ENCODE results near the gene CYP3A5.
"Not testable (repeated sequence)": the region's sequence is repeated elsewhere in the genome, so short reads cannot be mapped to it uniquely, and the experiment has no call there.

The CYP3A5 gene

DNA sequence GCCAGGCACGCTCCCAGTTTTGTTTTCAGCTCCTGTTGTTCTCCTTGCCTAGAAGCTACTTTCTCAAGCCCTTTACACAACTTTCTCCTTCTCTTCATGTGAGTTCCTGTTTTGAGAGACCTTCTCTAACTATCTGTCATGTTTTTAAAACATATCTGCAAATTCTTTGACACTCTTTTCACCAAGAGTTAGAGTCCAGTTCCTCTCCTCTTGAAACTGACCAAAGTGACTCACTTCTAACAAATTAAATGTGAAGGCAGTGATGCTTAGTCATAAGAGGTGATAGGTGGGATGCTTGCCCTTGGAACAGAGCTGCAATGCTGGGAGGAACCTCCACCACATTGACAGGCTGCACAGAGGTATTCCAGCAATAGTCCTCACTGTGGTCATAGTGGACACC, 37.8 kb downstream of the CYP3A5 start:
- DNase-seq (ENCODE audit: low spot score), result no peak

DNA sequence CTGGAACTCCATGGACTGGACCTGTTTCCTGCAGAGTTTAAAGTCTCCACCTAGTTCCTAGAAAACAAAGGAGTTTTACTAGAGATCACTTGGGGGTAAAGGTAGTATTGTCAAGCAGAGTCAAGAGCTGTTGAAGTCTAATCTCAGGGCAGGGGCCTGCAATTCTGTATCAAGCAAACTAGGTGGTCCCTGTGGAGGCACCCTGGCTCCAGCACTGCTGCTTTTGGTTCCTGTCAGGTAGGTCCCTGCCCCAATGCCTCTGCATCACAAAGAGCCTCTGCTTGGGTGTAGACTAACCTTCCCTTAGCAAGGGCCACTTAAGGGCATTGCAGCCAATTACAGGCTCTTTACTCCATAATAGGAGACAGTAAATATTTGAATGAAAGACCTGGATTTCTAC, 40.5 kb downstream of the CYP3A5 start:
- no peak for DNase-seq (ENCODE audit: low spot score)

DNA sequence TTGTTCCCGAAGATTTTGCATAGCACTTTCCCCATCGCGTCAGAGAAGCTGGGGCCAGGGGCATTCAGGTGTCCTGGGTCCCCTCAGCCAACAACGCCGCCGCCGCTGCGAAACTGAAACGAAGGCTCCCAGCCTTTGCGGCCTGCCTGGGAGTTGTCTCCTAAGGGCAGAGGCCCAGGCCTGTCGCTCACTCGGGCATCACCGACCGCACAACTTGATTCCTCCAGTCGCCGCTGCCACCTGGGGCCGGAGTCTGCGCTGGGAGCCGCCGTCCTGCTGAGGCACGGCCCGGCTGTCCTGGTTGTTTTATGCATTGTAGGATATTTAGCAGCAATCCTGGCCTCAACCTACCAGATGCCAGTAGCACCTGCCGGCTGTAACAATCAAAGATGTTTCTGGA, 41.1 kb downstream of the CYP3A5 start:
- DNase-seq (ENCODE audit: low spot score), result no peak

DNA sequence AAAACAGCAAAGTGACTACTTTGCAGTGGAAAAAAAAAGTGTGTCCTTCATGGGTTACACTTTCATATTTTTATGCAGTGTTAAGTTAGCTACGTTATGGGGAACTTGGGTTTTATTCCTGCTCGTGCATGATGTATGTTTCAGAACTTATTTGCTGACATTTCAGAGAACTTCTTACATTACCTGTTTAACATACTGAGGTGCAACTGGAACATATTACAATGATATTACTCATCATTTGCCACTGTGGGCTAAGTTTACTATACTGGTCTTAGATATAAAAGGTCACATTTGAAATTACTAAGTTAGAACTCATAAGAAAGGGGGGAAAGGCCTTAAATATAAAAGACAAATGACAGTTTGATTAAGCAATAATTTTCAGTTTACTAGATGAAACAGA, 42.4 kb downstream of the CYP3A5 start:
- not testable (repeated sequence) for DNase-seq (ENCODE audit: low spot score)

DNA sequence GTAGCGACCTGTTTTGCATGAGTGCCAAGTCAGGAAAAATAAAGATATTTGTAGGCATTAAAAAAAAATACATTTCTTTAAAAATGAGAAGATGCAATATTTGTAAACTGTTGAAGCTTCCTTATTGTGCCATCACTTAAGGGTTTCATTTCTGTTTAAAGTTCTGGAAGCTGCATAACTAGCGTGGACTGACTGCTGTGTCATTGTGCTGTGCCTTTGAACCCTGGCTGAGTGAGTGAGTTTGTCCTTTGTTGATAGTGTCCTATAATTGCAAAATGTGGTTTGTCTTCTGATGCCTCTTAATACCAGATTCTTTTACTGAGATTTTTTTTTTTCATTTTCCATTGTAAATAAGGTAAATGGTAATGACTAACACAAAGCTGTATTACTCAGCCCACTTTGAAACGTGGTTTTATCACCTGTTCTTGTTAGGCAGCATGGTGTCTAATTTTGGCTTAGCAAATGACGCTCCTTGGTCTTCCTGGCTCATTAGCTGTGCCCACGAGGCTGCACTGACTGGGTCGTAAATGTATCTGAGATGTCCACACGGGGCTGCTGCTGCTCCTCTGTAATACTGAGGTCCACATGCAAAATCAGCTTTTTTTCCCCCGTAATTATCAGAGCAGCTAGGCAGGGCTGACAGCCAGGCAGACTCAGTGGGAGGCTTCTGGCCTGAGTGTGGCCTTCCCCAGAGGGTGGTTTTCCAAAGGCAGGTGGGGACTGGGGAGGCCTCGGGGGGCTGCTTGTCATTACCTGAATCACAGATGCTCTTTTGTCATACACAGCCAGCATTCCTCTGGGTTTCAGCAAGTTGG, 48.3 kb downstream of the CYP3A5 start:
- DNase-seq (ENCODE audit: low spot score), result peak; percentile 39

DNA sequence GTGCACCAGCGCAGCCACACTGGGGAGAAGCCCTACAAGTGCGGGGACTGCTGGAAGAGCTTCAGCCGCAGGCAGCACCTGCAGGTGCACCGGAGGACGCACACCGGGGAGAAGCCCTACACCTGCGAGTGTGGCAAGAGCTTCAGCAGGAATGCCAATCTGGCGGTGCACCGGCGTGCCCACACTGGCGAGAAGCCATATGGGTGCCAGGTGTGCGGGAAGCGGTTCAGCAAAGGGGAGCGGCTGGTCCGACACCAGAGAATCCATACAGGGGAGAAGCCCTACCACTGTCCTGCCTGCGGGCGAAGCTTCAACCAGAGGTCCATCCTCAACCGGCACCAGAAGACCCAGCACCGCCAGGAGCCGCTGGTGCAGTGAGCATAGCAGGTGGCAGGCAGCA, 50.2 kb downstream of the CYP3A5 start:
- DNase-seq (ENCODE audit: low spot score), result no peak

DNA sequence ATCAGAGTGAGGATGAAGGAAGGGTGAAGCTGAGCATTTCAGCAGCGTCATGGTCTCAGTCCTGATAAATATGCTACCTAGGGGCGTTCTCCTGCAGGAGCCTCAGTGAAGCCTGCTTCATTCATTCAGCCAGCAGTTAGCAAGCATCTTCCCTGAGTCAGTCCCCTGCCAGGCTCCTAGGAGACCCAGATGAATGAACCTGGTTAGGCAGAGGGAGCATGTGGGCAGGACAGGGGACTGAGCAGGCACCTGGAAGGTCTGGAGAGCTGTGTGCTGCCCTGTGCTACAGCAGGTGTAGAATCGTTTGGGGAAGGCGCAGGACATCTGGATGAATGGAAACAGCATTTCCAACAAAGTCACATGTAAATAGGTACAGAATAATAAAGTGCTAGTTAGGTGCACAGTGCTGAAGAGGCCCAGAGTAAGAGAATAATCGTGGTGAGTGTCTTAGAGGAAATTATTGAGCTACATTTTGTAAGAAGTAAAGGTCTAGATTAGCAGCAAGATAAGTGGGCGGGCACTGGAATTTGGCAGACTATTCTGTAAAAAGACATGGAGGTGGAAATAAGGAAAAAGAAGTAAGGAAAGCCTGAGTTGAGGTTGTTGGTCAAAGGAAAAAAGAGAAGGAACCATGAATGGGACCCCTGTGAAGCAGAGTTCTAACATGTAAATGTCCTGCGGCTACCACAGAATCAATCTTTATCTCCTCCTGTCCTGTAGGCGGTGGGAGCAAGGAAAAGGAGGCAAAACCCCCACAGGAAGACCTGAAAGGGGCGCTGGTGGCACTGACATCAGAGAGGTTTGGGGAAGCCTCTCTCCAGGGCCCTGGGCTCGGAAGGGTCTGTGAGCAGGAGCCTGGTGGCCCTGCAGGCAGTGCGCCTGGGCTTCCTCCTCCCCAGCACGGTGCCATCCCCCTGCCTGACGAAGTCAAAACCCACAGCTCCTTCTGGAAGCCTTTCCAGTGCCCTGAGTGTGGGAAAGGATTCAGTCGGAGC, 51.0 kb downstream of the CYP3A5 start:
- DNase-seq (ENCODE audit: low spot score), result no peak

DNA sequence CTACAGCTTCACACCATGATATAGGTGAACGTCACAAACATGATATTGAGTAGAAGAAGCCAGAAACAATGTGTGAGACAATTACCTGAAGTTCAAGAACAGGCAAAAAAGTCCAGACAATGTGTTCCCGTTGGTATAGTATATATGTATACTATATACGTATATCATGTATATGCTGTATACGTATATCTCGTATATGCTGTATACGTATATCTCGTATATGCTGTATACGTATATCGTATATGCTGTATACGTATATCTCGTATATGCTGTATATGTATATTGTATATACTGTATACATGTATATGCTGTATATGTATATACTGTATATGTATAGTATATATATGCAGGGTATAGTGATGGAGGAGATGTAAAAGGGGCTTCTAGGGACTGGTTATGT, 52.3 kb downstream of the CYP3A5 start:
- DNase-seq (ENCODE audit: low spot score), result no peak

DNA sequence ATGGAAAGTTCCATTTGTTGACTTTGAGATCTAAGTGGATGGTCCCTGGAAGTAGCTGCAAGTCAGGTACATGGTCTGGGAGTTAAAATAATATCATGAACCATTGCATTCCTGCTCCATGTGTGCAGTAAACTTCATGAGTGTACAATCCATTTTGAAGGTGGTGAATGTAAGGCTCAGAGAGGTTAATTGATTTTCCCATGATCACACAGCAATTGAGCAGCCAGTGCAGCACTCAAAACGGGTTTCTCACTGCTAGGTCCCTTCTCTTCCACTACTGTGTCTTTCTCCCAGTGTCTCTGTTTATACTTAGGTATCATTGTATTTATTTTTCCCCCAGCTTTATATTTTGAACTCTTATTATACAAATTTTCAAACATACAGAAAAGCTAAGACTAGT, 53.1 kb downstream of the CYP3A5 start:
- DNase-seq (ENCODE audit: low spot score), result no peak

DNA sequence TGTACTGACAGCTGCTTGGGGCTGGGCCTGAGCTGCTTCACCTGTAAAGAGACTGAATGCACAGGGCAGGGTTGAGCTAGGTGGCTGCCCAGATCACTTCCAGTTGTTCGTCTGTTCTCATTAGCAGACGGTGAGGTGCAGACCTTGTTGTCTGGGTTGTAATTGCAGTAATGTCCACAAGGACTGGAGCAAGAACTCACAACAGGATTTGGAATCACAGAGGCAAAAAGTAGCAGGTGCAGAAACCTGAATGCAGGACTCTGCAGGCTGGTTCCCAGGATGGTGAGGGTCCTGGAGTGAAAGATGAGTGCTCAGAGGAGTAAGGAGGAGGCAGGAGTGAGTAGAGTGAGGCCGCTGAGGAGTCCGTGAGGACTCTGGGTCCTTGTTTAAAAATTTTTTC, 53.8 kb downstream of the CYP3A5 start:
- DNase-seq (ENCODE audit: low spot score), result no peak

DNA sequence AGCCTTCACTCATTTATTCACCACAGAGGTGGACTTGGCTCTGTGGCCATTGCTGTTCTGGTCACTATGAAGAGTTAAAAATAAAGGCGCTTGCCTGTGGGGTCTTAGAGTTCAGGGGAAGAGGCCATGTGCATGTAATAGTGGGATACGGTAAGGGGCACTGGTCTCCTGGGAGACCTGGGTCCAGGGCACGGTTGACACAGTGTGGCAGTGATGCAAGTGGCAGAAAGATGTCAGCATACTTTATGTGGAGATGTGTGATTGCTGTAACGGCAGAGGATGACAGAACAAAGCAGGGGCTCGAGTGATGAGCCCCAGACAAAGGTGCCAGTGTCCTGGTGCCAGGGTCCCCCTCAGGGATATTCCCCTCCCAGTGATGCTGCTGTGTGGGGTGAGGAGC, 54.5 kb downstream of the CYP3A5 start:
- DNase-seq (ENCODE audit: low spot score), result no peak

DNA sequence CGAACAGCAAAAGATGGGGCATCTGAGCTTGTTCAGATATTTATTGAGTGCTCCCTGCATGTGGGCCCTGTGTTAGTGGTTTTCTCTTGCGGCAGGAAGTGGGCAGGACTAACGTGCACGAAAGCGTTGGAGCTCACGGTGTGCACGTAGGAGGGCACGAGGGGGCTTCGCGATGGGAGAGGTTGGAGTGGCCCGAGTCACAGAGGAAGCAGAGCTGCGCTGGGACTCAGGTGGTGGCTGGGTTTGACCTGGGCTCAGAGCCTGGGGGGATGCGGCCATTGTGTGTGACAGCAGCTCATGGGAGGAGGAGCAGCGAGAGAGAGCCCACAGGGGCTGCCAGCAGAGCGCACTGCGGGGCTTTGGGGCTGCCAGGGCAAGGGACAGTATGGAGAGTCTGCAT, 55.3 kb downstream of the CYP3A5 start:
- DNase-seq (ENCODE audit: low spot score), result no peak

DNA sequence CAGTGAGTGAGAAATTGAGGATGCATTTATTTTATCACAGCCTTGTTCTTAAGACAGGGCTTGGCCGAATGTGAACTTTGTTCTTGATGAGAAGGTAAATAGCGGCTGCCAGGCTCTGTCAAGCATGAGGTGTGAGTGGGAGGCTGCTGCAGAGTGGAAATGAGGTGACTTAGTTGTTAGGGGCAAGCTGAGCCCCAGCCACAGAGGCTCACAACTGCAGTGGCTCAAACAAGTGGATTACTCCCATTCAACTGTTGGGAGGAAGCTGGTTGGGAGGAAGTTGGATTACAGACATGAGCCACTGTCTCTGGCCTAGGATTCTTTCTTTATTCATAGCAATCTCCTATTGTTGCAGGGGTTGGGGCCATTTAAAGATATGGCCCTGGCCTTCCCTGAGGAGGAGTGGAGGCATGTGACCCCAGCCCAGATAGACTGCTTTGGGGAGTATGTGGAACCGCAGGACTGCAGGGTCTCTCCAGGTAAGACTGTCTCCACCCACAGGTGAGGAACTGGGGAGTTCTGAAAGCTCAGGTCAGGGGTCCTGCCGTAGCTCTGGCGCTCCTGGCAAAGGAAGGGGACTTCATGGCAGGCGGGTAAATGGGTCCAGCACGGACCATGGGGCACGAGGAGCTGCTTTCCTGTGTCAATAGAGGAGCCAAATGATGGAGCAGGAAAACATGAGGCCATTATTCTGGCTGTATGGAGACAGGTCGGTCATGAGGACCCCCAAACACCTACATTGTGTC, 55.9 kb downstream of the CYP3A5 start:
- no peak for DNase-seq (ENCODE audit: low spot score)

DNA sequence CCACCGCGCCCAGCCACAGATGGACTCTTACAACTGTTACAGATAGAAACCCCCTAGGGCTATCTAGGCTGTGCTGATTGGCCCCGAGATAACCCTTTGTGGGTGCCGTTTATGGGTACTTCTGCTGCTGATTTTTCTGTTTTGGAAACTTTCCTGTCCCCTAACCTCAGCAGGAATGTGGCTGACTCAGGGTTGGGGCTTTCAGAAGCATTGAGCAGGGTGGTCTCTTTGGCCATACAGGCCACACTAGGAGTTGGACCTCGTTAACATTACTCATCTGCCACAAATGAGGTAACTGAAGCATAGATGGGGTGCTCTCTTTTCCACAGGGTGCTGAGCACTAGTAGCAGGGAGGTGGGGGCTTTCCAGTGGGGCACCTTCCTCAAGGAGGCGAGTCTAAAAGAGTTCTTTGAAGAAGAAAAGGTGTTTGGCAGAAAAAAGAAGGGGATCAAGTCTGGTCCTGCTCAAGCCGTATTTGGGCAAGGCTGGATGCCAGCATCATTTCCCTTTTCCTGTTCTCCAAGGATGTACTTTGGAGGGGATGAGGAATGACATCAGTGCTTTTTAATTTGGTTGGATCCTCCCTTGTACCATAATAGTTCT, 56.6 kb downstream of the CYP3A5 start:
- DNase-seq (ENCODE audit: low spot score), result no peak

DNA sequence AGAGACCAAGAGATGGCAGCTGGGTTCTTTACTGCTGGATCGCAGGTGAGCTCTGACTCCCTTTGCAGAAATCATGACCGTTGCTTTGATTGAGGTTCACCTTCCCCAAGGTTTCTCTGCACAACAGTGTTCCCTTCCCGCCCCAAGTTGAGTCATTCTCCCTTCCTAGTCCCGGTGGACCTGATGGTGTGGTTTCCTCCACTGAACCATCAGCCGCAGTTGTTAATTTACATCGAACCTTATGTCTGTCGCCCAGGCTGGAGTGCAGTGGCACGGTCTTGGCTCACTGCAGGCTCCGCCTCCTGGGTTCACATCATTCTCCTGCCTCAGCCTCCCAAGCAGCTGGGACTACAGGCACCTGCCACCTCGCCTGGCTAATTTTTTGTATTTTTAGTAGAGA, 57.2 kb downstream of the CYP3A5 start:
- no peak for DNase-seq (ENCODE audit: low spot score)

DNA sequence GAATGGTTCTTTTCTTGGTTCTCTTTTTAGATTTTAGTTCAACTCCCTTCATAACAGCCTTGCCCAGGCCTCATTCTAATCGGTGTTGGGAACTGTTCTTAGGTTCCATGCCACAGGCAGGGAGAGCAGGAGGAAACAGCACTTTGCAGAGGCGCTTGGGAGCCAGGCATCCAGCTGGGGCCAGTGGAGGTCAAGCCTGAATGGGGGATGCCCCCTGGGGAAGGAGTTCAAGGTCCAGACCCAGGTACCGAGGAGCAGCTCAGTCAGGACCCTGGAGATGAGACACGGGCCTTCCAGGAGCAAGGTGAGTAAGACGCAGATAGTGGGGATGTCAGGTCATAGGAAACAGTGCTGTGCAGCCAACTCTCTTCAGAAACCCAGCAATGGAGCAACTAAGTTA, 58.5 kb downstream of the CYP3A5 start:
- no peak for DNase-seq (ENCODE audit: low spot score)

DNA sequence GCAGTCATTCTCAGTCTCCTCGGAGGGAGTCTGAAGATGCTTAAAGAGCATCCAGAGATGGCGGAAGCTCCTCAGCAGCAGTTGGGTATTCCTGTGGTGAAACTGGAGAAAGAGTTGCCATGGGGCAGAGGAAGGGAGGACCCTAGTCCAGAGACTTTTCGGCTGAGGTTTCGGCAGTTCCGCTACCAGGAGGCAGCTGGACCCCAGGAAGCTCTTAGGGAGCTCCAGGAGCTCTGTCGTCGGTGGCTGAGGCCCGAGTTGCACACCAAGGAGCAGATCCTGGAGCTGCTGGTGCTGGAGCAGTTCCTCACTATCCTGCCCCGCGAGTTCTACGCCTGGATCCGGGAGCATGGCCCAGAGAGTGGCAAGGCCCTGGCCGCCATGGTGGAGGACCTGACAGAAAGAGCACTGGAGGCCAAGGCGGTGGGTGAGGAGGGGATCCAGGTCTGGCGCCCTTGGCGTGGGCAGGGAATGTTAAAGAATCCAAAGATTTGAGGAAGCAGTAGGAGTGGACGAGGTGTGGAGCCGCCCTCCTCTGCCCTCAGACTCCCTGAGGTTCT, 60.1 kb downstream of the CYP3A5 start:
- no peak for DNase-seq (ENCODE audit: low spot score)

DNA sequence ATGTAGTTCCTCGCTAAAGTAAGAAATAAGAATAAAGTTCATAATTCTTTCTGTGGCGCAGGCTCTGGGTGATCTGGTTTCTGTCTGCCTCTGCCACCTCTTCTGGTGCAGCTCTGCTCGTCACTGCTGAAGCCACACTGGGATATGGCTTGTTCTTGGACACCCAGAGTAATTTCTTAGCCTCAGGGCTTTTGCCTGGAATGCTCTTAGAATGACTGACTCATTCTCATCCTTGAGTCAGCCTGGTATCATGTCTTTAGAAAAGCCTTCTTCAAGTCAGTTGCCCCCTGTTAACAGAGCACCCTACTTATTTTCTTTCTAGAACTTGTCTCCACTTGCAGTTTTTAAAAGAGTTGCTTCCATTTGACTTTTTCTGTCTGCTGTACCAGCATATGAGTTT, 61.1 kb downstream of the CYP3A5 start:
- DNase-seq (ENCODE audit: low spot score), result no peak

DNA sequence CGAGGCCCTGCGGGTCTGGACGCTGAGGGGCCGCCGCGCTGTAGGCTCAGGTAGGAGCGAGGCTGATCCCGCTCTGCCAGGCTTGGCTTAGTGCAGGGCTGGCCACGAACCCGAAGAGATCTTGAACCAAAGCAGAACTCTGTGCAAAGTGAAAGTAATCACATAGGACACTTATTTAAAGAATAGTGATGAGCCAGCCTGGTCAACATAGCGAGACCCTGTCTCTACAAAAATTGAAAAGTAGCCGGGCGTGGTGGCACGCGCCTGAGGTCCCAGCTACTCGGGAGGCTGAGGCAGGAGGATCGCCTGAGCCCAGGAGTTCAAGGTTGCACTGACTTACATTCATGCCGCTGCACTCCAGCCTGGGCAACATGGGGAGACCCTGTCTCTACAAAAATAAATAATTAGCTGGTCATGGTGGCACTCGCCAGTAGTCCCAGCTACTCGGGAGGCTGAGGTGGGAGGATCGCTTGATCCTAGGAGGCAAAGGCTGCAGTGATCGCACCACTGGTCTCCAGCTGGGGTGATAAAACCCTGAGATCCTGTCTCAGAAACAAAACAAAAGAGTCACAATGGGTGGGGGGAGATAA, 62.5 kb downstream of the CYP3A5 start:
- no peak for DNase-seq (ENCODE audit: low spot score)

DNA sequence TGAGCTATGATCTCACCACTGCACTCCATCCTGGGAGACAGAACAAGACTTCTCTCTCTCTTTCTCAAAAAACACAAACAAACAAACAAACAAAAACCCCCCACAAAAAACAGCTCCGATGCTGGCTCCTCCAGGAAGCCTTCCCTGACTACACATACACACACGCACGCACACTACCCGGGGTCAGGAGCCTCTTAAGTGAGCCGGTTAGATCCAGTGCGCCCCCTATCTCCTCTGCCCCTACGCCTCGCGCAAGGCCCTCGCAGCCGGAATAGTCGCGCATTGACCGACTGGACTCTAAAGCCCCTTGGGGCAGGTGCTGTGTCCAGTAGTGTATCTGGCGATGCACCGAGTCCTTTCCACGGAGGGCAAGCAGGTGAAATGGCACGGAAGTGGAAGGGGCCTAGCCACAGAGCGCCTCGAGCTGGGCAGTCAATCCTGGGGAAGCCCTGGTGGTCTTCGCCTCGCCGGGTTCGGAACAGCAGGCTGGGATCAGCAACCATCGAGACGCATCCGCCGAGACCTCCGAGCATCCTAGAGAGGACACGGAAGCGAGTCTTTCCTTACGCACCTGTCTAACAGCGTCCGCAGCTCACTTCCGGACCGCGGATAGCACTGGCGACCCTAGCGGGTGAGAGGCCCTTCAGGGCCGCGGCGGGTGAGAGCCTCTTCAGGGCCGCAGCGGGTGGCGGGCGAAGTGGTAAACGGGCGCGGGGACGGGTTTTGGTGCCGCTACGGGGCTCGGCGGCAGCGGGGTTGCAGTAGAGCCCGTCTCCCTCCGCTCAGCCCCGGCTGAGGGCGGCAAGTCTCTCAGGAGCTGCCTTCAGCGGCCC, 63.2 kb downstream of the CYP3A5 start, which contains the start of gene ZSCAN25:
Gene ZSCAN25, plus strand, starts transcription at position 588 of the 833 bp plus-strand sequence. CDS start 2,661 bp downstream, outside the sequence.
- peak; percentile 90 for DNase-seq (ENCODE audit: low spot score)
